Immature natural killer cell (primary cell): Measurements from ENCODE around the gene GDF10. TPM values are rescaled to one million over a fixed set of nuclear protein-coding genes. Genes with fewer than 3 reads are reported as not detected.

ENCODE experiments used
- DNase-seq, 3 donors: peaks; one replicate each; pipeline ENCODE4 v3.0.0; 2022; ENCODE audit warnings: mixed read lengths in 1 of 3
- H3K27ac Mint-ChIP-seq, 6 donors: one replicate each; pipeline ENCODE4 v1.8.0; 2020; ENCODE audit warnings: mixed read lengths in 6 of 6, mild to moderate bottlenecking in 5 of 6, inconsistent platforms in 4 of 6, moderate library complexity in 3 of 6
- H3K27me3 Mint-ChIP-seq, 3 donors: one replicate each; pipeline ENCODE4 v1.8.0; 2020 to 2021; ENCODE audit warnings: low read depth in 3 of 3, mild to moderate bottlenecking in 3 of 3, mixed read lengths in 3 of 3, moderate library complexity in 3 of 3, inconsistent platforms in 1 of 3
- H3K36me3 Mint-ChIP-seq, 3 donors: one replicate each; pipeline ENCODE4 v1.8.0; 2020; ENCODE audit warnings: mixed read lengths in 3 of 3, inconsistent platforms in 2 of 3, mild to moderate bottlenecking in 2 of 3
- H3K4me1 Mint-ChIP-seq, 2 donors: one replicate each; pipeline ENCODE4 v1.8.0; 2020; ENCODE audit warnings: inconsistent platforms in 2 of 2, mild to moderate bottlenecking in 2 of 2, mixed read lengths in 2 of 2, moderate library complexity in 1 of 2
- H3K4me3 Mint-ChIP-seq, 5 donors: one replicate each; pipeline ENCODE4 v1.8.0; 2020; ENCODE audit warnings: mild to moderate bottlenecking in 5 of 5, mixed read lengths in 5 of 5, inconsistent platforms in 3 of 5, moderate library complexity in 3 of 5
- H3K9me3 Mint-ChIP-seq, 6 donors: one replicate each; pipeline ENCODE4 v1.8.0; 2020; ENCODE audit warnings: mild to moderate bottlenecking in 6 of 6, mixed read lengths in 6 of 6, inconsistent platforms in 4 of 6, moderate library complexity in 3 of 6
- polyA plus RNA-seq, 3 donors: library from polyadenylated mRNA; unstranded; fragments of 300-500 nt; fragmentation: Illumina TruSeq; gene quantifications; one replicate each; pipeline ENCODE4 v1.2.3, GENCODE V29; 2021

The GDF10 gene
- polyA plus RNA-seq, 3 donors from 2014 or later: not detected

- Mint-ChIP-seq H3K4me1 (no peaks in the 10 kb centered on the region), H3K36me3 (no peaks in the 10 kb centered on the region), H3K4me3 (no peak overlapping the region), H3K27ac (no peak overlapping the region), H3K9me3 (no peaks in the 10 kb centered on the region), H3K27me3 (peaks cover 0 to 7% (median 5%) of the 10 kb centered on the region in 3 donors)
- DNase-seq: no peak
Measured at GRCh38 chr10:47346581-47347302, 46.7 kb downstream of the GDF10 start.

DNA sequence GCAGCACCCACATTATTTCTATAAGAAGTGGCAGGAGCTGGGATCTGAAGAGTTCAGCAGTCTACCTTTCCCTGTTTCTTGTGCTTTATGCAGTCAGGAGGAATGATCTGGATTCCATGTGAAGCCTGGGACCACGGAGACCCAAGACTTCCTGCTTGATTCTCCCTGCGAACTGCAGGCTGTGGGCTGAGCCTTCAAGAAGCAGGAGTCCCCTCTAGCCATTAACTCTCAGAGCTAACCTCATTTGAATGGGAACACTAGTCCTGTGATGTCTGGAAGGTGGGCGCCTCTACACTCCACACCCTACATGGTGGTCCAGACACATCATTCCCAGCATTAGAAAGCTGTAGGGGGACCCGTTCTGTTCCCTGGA is 47.3 kb downstream of the GDF10 start:
- H3K27me3 Mint-ChIP-seq: peaks cover 0 to 7% (median 5%) of the 10 kb centered on the region in 3 donors
- no peaks in the 10 kb centered on the region for H3K9me3 Mint-ChIP-seq
- no peaks in the 10 kb centered on the region for H3K4me1 Mint-ChIP-seq
- no peak overlapping the region for H3K27ac Mint-ChIP-seq
- no peaks in the 10 kb centered on the region for H3K36me3 Mint-ChIP-seq
- DNase-seq: no peak
- no peak overlapping the region for H3K4me3 Mint-ChIP-seq

DNA sequence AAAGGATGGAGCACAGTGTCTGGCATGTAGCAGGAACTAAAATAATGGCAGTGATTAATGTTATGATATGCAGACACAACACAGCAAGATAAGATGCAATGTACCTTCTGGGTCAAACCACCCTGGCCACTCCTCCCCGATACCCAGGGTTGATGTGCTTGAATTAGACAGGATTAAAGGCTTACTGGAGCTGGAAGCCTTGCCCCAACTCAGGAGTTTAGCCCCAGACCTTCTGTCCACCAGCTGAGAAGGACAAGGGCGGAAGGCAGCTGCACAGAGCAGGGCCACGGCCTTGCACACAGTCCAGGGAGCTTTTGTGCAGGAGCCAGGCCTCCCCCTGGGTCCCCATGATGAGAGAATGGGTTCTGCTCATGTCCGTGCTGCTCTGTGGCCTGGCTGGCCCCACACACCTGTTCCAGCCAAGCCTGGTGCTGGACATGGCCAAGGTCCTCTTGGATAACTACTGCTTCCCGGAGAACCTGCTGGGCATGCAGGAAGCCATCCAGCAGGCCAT is 48.2 kb downstream of the GDF10 start, which contains the start of gene RBP3:
TSS of gene RBP3 (plus strand) at position 226 of the 514 bp plus-strand sequence. CDS start at position 348, 122 bp downstream.
- H3K4me1 Mint-ChIP-seq: no peaks in the 10 kb centered on the region
- H3K27me3 Mint-ChIP-seq: peaks cover 0 to 7% (median 5%) of the 10 kb centered on the region in 3 donors
- no peak within 1 kb of the TSS for H3K27ac Mint-ChIP-seq
- DNase-seq: no peak
- no peaks in the 10 kb centered on the region for H3K36me3 Mint-ChIP-seq
- no peaks in the 10 kb centered on the region for H3K9me3 Mint-ChIP-seq
- no peak within 1 kb of the TSS for H3K4me3 Mint-ChIP-seq

DNA sequence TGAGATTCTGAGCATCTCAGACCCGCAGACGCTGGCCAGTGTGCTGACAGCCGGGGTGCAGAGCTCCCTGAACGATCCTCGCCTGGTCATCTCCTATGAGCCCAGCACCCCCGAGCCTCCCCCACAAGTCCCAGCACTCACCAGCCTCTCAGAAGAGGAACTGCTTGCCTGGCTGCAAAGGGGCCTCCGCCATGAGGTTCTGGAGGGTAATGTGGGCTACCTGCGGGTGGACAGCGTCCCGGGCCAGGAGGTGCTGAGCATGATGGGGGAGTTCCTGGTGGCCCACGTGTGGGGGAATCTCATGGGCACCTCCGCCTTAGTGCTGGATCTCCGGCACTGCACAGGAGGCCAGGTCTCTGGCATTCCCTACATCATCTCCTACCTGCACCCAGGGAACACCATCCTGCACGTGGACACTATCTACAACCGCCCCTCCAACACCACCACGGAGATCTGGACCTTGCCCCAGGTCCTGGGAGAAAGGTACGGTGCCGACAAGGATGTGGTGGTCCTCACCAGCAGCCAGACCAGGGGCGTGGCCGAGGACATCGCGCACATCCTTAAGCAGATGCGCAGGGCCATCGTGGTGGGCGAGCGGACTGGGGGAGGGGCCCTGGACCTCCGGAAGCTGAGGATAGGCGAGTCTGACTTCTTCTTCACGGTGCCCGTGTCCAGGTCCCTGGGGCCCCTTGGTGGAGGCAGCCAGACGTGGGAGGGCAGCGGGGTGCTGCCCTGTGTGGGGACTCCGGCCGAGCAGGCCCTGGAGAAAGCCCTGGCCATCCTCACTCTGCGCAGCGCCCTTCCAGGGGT is 48.9 kb downstream of the GDF10 start:
- Mint-ChIP-seq H3K27ac (no peak overlapping the region), H3K4me1 (no peaks in the 10 kb centered on the region), H3K36me3 (no peaks in the 10 kb centered on the region), H3K9me3 (no peaks in the 10 kb centered on the region), H3K27me3 (peaks cover 0 to 7% (median 3%) of the 10 kb centered on the region in 3 donors), H3K4me3 (no peak overlapping the region)
- no peak for DNase-seq

DNA sequence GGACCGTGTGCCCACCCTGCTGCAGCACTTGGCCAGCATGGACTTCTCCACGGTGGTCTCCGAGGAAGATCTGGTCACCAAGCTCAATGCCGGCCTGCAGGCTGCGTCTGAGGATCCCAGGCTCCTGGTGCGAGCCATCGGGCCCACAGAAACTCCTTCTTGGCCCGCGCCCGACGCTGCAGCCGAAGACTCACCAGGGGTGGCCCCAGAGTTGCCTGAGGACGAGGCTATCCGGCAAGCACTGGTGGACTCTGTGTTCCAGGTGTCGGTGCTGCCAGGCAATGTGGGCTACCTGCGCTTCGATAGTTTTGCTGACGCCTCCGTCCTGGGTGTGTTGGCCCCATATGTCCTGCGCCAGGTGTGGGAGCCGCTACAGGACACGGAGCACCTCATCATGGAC is 49.5 kb downstream of the GDF10 start:
- Mint-ChIP-seq H3K27ac (no peak overlapping the region), H3K36me3 (no peaks in the 10 kb centered on the region), H3K4me1 (no peaks in the 10 kb centered on the region), H3K4me3 (no peak overlapping the region), H3K27me3 (peaks cover 0 to 7% (median 3%) of the 10 kb centered on the region in 3 donors), H3K9me3 (no peaks in the 10 kb centered on the region)
- DNase-seq: no peak

GRCh38 chr10:47349941-47350371 is 50.0 kb downstream of the GDF10 start:
- H3K9me3 Mint-ChIP-seq: no peaks in the 10 kb centered on the region
- H3K36me3 Mint-ChIP-seq: no peaks in the 10 kb centered on the region
- no peak overlapping the region for H3K4me3 Mint-ChIP-seq
- H3K27me3 Mint-ChIP-seq: peaks cover 0 to 7% (median 3%) of the 10 kb centered on the region in 3 donors
- DNase-seq: no peak
- H3K4me1 Mint-ChIP-seq: no peaks in the 10 kb centered on the region
- no peak overlapping the region for H3K27ac Mint-ChIP-seq

- no peak overlapping the region for H3K27ac Mint-ChIP-seq
- no peak for DNase-seq
- H3K4me1 Mint-ChIP-seq: no peaks in the 10 kb centered on the region
- no peak overlapping the region for H3K4me3 Mint-ChIP-seq
- no peaks in the 10 kb centered on the region for H3K9me3 Mint-ChIP-seq
- no peaks in the 10 kb centered on the region for H3K36me3 Mint-ChIP-seq
- H3K27me3 Mint-ChIP-seq: peaks cover 0 to 5% (median 2%) of the 10 kb centered on the region in 3 donors
Measured at GRCh38 chr10:47350671-47351640, 51.0 kb downstream of the GDF10 start.

- H3K27me3 Mint-ChIP-seq: peaks cover 0 to 2% (median 1%) of the 10 kb centered on the region in 3 donors
- no peaks in the 10 kb centered on the region for H3K4me1 Mint-ChIP-seq
- H3K4me3 Mint-ChIP-seq: no peak overlapping the region
- DNase-seq: no peak
- H3K9me3 Mint-ChIP-seq: no peaks in the 10 kb centered on the region
- no peaks in the 10 kb centered on the region for H3K36me3 Mint-ChIP-seq
- no peak overlapping the region for H3K27ac Mint-ChIP-seq
Measured at GRCh38 chr10:47351899-47352815, 52.2 kb downstream of the GDF10 start.

DNA sequence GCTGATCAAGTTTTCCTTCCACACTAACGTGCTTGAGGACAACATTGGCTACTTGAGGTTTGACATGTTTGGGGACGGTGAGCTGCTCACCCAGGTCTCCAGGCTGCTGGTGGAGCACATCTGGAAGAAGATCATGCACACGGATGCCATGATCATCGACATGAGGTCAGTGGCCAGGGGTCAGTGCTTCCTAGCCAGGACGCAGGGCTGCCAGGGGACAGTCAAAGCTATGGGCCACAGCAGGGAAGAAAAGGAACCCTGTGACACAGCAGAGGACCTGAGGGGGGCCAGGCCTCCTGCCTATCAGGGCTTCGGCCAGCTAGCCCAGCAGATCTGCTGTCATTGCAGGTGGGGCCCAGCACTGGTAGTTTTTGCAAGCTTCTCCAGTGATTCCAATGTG is 53.4 kb downstream of the GDF10 start:
- peaks cover 0 to 2% (median 1%) of the 10 kb centered on the region in 3 donors for H3K27me3 Mint-ChIP-seq
- no peaks in the 10 kb centered on the region for H3K9me3 Mint-ChIP-seq

GRCh38 chr10:47354165-47354564 is 54.2 kb downstream of the GDF10 start:
- H3K27ac Mint-ChIP-seq: no peak overlapping the region

More for the DNA sequence above, 53.4 kb downstream of the GDF10 start:
- no peak for DNase-seq
- Mint-ChIP-seq H3K4me1 (no peaks in the 10 kb centered on the region), H3K36me3 (no peaks in the 10 kb centered on the region), H3K27ac (no peak overlapping the region), H3K4me3 (no peak overlapping the region)

GRCh38 chr10:47354900-47355299 is 54.9 kb downstream of the GDF10 start:
- H3K9me3 Mint-ChIP-seq: no peaks in the 10 kb centered on the region

More at GRCh38 chr10:47354165-47354564, 54.2 kb downstream of the GDF10 start:
- H3K4me1 Mint-ChIP-seq: no peaks in the 10 kb centered on the region
- no peaks in the 10 kb centered on the region for H3K36me3 Mint-ChIP-seq
- H3K9me3 Mint-ChIP-seq: no peaks in the 10 kb centered on the region
- peaks cover 0 to 2% (median 1%) of the 10 kb centered on the region in 3 donors for H3K27me3 Mint-ChIP-seq
- no peak for DNase-seq
- H3K4me3 Mint-ChIP-seq: no peak overlapping the region

DNA sequence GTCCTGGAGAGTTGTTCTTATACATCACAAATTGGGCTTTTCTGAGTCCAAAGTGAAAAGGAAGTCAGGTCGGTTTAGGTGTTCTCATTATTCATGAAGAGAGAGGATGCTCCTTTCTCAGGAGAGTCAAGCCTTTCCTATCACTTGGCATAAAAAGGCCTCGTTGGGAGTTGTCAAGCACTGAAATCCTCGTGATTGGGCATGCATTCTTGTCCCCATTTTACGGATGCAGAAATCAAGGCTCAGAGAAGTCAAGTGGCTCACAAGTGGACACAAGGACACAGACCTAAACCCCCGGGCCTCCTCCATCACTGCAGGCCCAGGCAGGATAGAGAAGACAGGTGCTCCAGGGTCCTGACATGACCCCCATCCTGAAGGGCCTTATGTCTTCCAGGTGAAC is 56.7 kb downstream of the GDF10 start:
- H3K27ac Mint-ChIP-seq: no peak overlapping the region
- no peaks in the 10 kb centered on the region for H3K36me3 Mint-ChIP-seq
- no peaks in the 10 kb centered on the region for H3K4me1 Mint-ChIP-seq
- peaks cover 0 to 2% (median 0%) of the 10 kb centered on the region in 3 donors for H3K27me3 Mint-ChIP-seq
- H3K9me3 Mint-ChIP-seq: no peaks in the 10 kb centered on the region
- H3K4me3 Mint-ChIP-seq: no peak overlapping the region
- no peak for DNase-seq

More at GRCh38 chr10:47354900-47355299, 54.9 kb downstream of the GDF10 start:
- no peaks in the 10 kb centered on the region for H3K4me1 Mint-ChIP-seq
- no peak overlapping the region for H3K4me3 Mint-ChIP-seq
- no peak overlapping the region for H3K27ac Mint-ChIP-seq
- peaks cover 0 to 2% (median 1%) of the 10 kb centered on the region in 3 donors for H3K27me3 Mint-ChIP-seq
- H3K36me3 Mint-ChIP-seq: no peaks in the 10 kb centered on the region
- no peak for DNase-seq
